ENCODE results near the gene C14orf93. TPM values are rescaled to one million over a fixed set of nuclear protein-coding genes. Genes with fewer than 3 reads are reported as not detected.

The C14orf93 gene
- total and polyA plus RNA-seq, 9 of the 15 experiments (the other 6 are each of a cell fraction or from before 2014, with no cell fraction given) = 2.2 to 22.4 (median 16.1) TPM

DNA sequence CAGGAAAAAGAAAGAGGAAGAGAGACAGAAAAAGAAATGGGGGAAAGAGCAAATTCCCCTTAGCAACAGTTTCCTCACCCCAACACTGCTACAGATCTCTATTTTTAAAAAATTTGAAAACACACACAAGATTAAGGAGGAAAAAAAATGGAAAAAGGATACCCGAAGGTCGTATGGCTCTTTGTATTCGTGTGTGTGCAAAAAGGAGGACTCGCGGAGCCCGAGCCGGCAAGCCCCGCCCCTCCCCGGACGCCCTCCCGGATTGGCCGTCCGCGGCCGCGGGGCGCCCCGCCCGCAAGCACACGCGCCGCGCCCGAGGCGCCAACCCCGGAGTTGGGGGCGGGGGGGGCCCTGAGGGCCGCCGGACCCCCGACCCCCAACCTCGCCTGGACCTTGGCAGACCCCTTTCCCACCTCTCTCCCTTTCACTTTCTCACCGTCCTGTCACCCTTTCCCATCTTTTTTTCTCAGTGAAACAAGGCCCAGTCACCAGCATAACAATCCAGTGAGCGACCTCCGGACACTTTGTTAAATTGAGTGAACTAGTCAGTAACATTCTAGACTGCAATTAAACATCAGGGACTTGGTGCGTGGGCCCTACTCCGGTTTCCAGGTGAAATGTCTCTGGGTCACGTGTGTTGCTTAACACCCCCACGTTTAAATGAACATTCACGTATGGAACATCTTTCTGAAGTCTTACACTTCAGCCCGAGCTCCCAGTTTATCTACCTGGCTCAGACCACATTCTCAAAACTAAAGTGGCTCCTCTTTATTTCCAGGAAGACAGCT, at the start of gene C14orf93 (continued):
- TF ChIP-seq, protein P1, sequence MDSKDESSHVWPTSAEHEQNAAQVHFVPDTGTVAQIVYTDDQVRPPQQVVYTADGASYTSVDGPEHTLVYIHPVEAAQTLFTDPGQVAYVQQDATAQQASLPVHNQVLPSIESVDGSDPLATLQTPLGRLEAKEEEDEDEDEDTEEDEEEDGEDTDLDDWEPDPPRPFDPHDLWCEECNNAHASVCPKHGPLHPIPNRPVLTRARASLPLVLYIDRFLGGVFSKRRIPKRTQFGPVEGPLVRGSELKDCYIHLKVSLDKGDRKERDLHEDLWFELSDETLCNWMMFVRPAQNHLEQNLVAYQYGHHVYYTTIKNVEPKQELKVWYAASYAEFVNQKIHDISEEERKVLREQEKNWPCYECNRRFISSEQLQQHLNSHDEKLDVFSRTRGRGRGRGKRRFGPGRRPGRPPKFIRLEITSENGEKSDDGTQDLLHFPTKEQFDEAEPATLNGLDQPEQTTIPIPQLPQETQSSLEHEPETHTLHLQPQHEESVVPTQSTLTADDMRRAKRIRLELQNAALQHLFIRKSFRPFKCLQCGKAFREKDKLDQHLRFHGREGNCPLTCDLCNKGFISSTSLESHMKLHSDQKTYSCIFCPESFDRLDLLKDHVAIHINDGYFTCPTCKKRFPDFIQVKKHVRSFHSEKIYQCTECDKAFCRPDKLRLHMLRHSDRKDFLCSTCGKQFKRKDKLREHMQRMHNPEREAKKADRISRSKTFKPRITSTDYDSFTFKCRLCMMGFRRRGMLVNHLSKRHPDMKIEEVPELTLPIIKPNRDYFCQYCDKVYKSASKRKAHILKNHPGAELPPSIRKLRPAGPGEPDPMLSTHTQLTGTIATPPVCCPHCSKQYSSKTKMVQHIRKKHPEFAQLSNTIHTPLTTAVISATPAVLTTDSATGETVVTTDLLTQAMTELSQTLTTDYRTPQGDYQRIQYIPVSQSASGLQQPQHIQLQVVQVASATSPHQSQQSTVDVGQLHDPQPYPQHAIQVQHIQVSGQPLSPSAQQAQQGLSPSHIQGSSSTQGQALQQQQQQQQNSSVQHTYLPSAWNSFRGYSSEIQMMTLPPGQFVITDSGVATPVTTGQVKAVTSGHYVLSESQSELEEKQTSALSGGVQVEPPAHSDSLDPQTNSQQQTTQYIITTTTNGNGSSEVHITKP (IDR thresholded peaks at IDR 0.05; ENCODE audit: partially characterized antibody) = peak; percentile 98
- TF ChIP-seq, protein P2, sequence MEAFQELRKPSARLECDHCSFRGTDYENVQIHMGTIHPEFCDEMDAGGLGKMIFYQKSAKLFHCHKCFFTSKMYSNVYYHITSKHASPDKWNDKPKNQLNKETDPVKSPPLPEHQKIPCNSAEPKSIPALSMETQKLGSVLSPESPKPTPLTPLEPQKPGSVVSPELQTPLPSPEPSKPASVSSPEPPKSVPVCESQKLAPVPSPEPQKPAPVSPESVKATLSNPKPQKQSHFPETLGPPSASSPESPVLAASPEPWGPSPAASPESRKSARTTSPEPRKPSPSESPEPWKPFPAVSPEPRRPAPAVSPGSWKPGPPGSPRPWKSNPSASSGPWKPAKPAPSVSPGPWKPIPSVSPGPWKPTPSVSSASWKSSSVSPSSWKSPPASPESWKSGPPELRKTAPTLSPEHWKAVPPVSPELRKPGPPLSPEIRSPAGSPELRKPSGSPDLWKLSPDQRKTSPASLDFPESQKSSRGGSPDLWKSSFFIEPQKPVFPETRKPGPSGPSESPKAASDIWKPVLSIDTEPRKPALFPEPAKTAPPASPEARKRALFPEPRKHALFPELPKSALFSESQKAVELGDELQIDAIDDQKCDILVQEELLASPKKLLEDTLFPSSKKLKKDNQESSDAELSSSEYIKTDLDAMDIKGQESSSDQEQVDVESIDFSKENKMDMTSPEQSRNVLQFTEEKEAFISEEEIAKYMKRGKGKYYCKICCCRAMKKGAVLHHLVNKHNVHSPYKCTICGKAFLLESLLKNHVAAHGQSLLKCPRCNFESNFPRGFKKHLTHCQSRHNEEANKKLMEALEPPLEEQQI (IDR thresholded peaks at IDR 0.05) = no peak
- TF ChIP-seq HMG20B (CRISPR knock-in tag; IDR thresholded peaks at IDR 0.05) (no peak), DMBX1 (CRISPR knock-in tag; IDR thresholded peaks at IDR 0.05; ENCODE audit: borderline replicate concordance) (no peak), BMI1 (IDR thresholded peaks at IDR 0.05; ENCODE audit: low read length) (no peak), ZNF764 (CRISPR knock-in tag; IDR thresholded peaks at IDR 0.05; ENCODE audit: low read depth) (no peak), TOE1 (IDR thresholded peaks at IDR 0.05; ENCODE audit: borderline replicate concordance) (peak; percentile 80), TOE1 (CRISPR knock-in tag; IDR thresholded peaks at IDR 0.05; ENCODE audit: borderline replicate concordance, low read depth) (no peak), ZEB2 (IDR thresholded peaks at IDR 0.05) (peak; percentile 88), SIX5 (IDR thresholded peaks at IDR 0.05; ENCODE audit: borderline replicate concordance in 1 of 2, insufficient read depth in 1 of 2, low read depth in 1 of 2, low read length in 2 of 2) (no peak), GATAD2A (IDR thresholded peaks at IDR 0.05) (peak; percentile 59; the same call in 1 of the 2 replicates), SP1 (CRISPR knock-in tag; IDR thresholded peaks at IDR 0.05) (no peak; the same call in 1 of the 2 replicates), ZNF133 (CRISPR knock-in tag; IDR thresholded peaks at IDR 0.05) (no peak)
- TF ChIP-seq, protein P3, sequence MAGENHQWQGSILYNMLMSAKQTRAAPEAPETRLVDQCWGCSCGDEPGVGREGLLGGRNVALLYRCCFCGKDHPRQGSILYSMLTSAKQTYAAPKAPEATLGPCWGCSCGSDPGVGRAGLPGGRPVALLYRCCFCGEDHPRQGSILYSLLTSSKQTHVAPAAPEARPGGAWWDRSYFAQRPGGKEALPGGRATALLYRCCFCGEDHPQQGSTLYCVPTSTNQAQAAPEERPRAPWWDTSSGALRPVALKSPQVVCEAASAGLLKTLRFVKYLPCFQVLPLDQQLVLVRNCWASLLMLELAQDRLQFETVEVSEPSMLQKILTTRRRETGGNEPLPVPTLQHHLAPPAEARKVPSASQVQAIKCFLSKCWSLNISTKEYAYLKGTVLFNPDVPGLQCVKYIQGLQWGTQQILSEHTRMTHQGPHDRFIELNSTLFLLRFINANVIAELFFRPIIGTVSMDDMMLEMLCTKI (IDR thresholded peaks at IDR 0.05; ENCODE audit: partially characterized antibody) = no peak
- TF ChIP-seq, protein P4, sequence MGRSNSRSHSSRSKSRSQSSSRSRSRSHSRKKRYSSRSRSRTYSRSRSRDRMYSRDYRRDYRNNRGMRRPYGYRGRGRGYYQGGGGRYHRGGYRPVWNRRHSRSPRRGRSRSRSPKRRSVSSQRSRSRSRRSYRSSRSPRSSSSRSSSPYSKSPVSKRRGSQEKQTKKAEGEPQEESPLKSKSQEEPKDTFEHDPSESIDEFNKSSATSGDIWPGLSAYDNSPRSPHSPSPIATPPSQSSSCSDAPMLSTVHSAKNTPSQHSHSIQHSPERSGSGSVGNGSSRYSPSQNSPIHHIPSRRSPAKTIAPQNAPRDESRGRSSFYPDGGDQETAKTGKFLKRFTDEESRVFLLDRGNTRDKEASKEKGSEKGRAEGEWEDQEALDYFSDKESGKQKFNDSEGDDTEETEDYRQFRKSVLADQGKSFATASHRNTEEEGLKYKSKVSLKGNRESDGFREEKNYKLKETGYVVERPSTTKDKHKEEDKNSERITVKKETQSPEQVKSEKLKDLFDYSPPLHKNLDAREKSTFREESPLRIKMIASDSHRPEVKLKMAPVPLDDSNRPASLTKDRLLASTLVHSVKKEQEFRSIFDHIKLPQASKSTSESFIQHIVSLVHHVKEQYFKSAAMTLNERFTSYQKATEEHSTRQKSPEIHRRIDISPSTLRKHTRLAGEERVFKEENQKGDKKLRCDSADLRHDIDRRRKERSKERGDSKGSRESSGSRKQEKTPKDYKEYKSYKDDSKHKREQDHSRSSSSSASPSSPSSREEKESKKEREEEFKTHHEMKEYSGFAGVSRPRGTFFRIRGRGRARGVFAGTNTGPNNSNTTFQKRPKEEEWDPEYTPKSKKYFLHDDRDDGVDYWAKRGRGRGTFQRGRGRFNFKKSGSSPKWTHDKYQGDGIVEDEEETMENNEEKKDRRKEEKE (IDR thresholded peaks at IDR 0.05; ENCODE audit: borderline replicate concordance in 1 of 2, control insufficient read depth in 1 of 2, low read depth in 2 of 2, low read length in 1 of 2) = 0 out of 4 replicates have a peak, but pooled peaks have one; percentile 16 to 45
